ENCODE results near the gene DCP1A.
A peak's percentile ranks its signal among the peaks of the same experiment; 100 is the strongest.

DCP1A gene

GRCh38 chr3:53288214-53288613, 59.1 kb downstream of the DCP1A start:
- TF ChIP-seq CTCF (IDR thresholded peaks at IDR 0.05; ENCODE audit: low read length, missing control alignments), result no peak
- DNase-seq (ENCODE audit: low read depth), result no peak
- no peak overlapping the region for H3K4me3 ChIP-seq (replicated peaks; ENCODE audit: low read depth, low read length)

- no peak overlapping the region for H3K4me3 ChIP-seq (replicated peaks; ENCODE audit: low read depth, low read length)
- TF ChIP-seq CTCF (IDR thresholded peaks at IDR 0.05; ENCODE audit: low read length, missing control alignments), result no peak
- peak; percentile 38 for DNase-seq (ENCODE audit: low read depth)
Observed at GRCh38 chr3:53287131-53287629, 60.2 kb downstream of the DCP1A start.

GRCh38 chr3:53286727-53287126, 60.6 kb downstream of the DCP1A start:
- no peak for TF ChIP-seq CTCF (IDR thresholded peaks at IDR 0.05; ENCODE audit: low read length, missing control alignments)
- DNase-seq (ENCODE audit: low read depth), result no peak
- no peak overlapping the region for H3K4me3 ChIP-seq (replicated peaks; ENCODE audit: low read depth, low read length)

GRCh38 chr3:53282581-53282980, 64.8 kb downstream of the DCP1A start:
- TF ChIP-seq CTCF (IDR thresholded peaks at IDR 0.05; ENCODE audit: low read length, missing control alignments), result no peak
- H3K4me3 ChIP-seq (replicated peaks; ENCODE audit: low read depth, low read length), result no peak overlapping the region
- no peak for DNase-seq (ENCODE audit: low read depth)

- TF ChIP-seq CTCF (IDR thresholded peaks at IDR 0.05; ENCODE audit: low read length, missing control alignments), result no peak
- DNase-seq (ENCODE audit: low read depth), result no peak
- H3K4me3 ChIP-seq (replicated peaks; ENCODE audit: low read depth, low read length), result no peak overlapping the region
Observed at GRCh38 chr3:53278667-53279066, 68.7 kb downstream of the DCP1A start.

- DNase-seq (ENCODE audit: low read depth), result no peak
- H3K4me3 ChIP-seq (replicated peaks; ENCODE audit: low read depth, low read length), result no peak overlapping the region
- no peak for TF ChIP-seq CTCF (IDR thresholded peaks at IDR 0.05; ENCODE audit: low read length, missing control alignments)
Observed at GRCh38 chr3:53274938-53275605, 72.3 kb downstream of the DCP1A start.

GRCh38 chr3:53273146-53273670, 74.1 kb downstream of the DCP1A start:
- no peak for DNase-seq (ENCODE audit: low read depth)
- TF ChIP-seq CTCF (IDR thresholded peaks at IDR 0.05; ENCODE audit: low read length, missing control alignments), result no peak
- H3K4me3 ChIP-seq (replicated peaks; ENCODE audit: low read depth, low read length), result no peak overlapping the region

Measured in fibroblast of pulmonary artery (primary cell).